Measurements from ENCODE around the gene ZNF592.

GRCh38 chr15:84703808-84704207 is 44.6 kb upstream of the ZNF592 start:
- TF ChIP-seq EZH2 (IDR thresholded peaks at IDR 0.05; ENCODE audit: borderline replicate concordance, low read length) (no peak), CTCF (IDR thresholded peaks at IDR 0.05; ENCODE audit: low read length) (no peak)

All from OCI-LY1 (cell line).